Measurements from ENCODE around the gene TMEM134. TPM values are rescaled to one million over a fixed set of nuclear protein-coding genes. Genes with fewer than 3 reads are reported as not detected.
"Not testable (repeated sequence)": the region's sequence is repeated elsewhere in the genome, so short reads cannot be mapped to it uniquely, and the experiment has no call there.

TMEM134 gene
- total and polyA plus RNA-seq, 10 of the 15 experiments (the other 5 are each of a cell fraction or from before 2014, with no cell fraction given): 1.6 to 93.8 (median 27.8) TPM

DNA sequence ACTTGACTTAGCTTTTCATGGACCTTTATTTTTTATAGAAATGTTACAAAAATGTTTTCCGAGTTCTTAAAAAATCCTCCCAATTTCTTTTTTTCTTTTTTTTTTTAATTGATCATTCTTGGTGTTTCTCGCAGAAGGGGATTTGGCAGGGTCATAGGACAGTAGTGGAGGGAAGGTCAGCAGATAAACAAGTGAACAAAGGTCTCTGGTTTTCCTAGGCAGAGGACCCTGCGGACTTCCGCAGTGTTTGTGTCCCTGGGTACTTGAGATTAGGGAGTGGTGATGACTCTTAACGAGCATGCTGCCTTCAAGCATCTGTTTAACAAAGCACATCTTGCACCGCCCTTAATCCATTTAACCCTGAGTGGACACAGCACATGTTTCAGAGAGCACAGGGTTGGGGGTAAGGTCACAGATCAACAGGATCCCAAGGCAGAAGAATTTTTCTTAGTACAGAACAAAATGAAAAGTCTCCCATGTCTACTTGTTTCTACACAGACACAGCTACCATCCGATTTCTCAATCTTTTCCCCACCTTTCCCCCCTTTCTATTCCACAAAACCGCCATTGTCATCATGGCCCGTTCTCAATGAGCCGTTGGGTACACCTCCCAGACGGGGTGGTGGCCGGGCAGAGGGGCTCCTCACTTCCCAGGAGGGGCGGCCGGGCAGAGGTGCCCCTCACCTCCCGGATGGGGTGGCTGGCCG, 8.4 kb upstream of the TMEM134 start:
- BruUV-seq (replicated peaks); H3K4me2 ChIP-seq (ENCODE audit: control insufficient read depth, insufficient read depth); H3K9me3 ChIP-seq (replicated peaks; ENCODE audit: control insufficient read depth, insufficient read depth, low read length); in situ Hi-C loops (cut with MboI); DNase-seq (ENCODE audit: low read depth, low spot score); H3K9ac ChIP-seq (ENCODE audit: control insufficient read depth, insufficient read depth, low read length); H4K20me1 ChIP-seq (ENCODE audit: control insufficient read depth, insufficient read depth); H3K36me3 ChIP-seq (ENCODE audit: control insufficient read depth in 2 of 2, insufficient read depth in 2 of 2, low read length in 1 of 2); H3K4me1 ChIP-seq (ENCODE audit: control insufficient read depth, insufficient read depth, low read length); ATAC-seq; H3K27ac ChIP-seq (ENCODE audit: control insufficient read depth, insufficient read depth); H3K4me3 ChIP-seq; H3K79me2 ChIP-seq (ENCODE audit: control insufficient read depth, insufficient read depth, low read length); H3K27me3 ChIP-seq (replicated peaks in 1 of 2; ENCODE audit: control insufficient read depth in 2 of 2, insufficient read depth in 2 of 2, low read length in 1 of 2); H2AFZ ChIP-seq (ENCODE audit: control insufficient read depth, low read depth, low read length); intact Hi-C loops (cut with micrococcal nuclease; ENCODE audit: unreplicated experiment); FAIRE-seq: not testable (repeated sequence)
- ChIA-PET POLR2A (interaction anchor here (0.7 to 1.7 kb wide), 5 partner anchors 10 to 154 kb away, joined by 3 to 9 read pairs (median 4); no protein-coding TSS in a partner anchor), CTCF (interaction anchor here (0.6 kb wide), 1 partner anchor 94 kb away, joined by 3 read pairs; no protein-coding TSS in a partner anchor), SMC1A (ENCODE audit: uncharacterized antibody, unreplicated experiment) (interaction anchor here (0.6 kb wide), 1 partner anchor 111 kb away, joined by 3 read pairs; no protein-coding TSS in a partner anchor), RAD21 (ENCODE audit: unreplicated experiment) (interaction anchor here (1.4 kb wide), 1 partner anchor 8 kb away, joined by 3 read pairs; no protein-coding TSS in a partner anchor)
- WGBS (ENCODE audit: insufficient coverage, insufficient replicate concordance, low lambda C conversion rate, missing lambda C conversion rate): 68% methylated on average over 15 of the region's 16 CpGs

DNA sequence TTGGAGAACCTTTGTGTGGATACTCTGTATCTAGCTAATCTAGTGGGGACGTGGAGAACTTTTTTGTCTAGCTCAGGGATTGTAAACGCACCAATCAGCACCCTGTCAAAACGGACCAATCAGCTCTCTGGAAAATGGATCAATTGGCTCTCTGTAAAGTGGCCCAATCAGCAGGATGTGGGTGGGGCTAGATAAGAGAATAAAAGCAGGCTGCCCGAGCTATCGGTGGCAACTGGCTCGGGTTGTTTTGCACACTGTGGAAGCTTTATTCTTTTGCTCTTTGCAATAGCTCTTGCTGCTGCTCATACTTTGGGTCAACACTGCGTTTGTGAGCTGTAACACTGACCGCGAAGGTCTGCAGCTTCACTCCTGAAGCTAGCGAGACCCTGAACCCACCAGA, 7.6 kb upstream of the TMEM134 start:
- ATAC-seq; DNase-seq (ENCODE audit: low read depth, low spot score); H3K36me3 ChIP-seq (ENCODE audit: control insufficient read depth in 2 of 2, insufficient read depth in 2 of 2, low read length in 1 of 2); H3K27me3 ChIP-seq (replicated peaks in 1 of 2; ENCODE audit: control insufficient read depth in 2 of 2, insufficient read depth in 2 of 2, low read length in 1 of 2); H4K20me1 ChIP-seq (ENCODE audit: control insufficient read depth, insufficient read depth); H3K9ac ChIP-seq (ENCODE audit: control insufficient read depth, insufficient read depth, low read length); H3K79me2 ChIP-seq (ENCODE audit: control insufficient read depth, insufficient read depth, low read length); H3K4me3 ChIP-seq; H3K4me2 ChIP-seq (ENCODE audit: control insufficient read depth, insufficient read depth); FAIRE-seq; intact Hi-C loops (cut with micrococcal nuclease; ENCODE audit: unreplicated experiment); H3K4me1 ChIP-seq (ENCODE audit: control insufficient read depth, insufficient read depth, low read length); in situ Hi-C loops (cut with MboI); H3K9me3 ChIP-seq (replicated peaks; ENCODE audit: control insufficient read depth, insufficient read depth, low read length); BruUV-seq (replicated peaks); H2AFZ ChIP-seq (ENCODE audit: control insufficient read depth, low read depth, low read length); H3K27ac ChIP-seq (ENCODE audit: control insufficient read depth, insufficient read depth): not testable (repeated sequence)
- POLR2A ChIA-PET: interaction anchor here (0.7 to 1.7 kb wide), 2 partner anchors 11 to 71 kb away, joined by 4 read pairs; no protein-coding TSS in a partner anchor
- 79% methylated on average over 10 of the region's 10 CpGs for WGBS (ENCODE audit: insufficient coverage, insufficient replicate concordance, low lambda C conversion rate, missing lambda C conversion rate)
- CTCF ChIA-PET: interaction anchor here (0.6 to 2.0 kb wide), 2 partner anchors 75 to 93 kb away, joined by 3 to 7 read pairs; partner anchors contain the start of gene PPP1CA
- 0 out of 2 replicates have a peak, but pooled peaks have one; percentile 31 for TF ChIP-seq NFYB (IDR thresholded peaks at IDR 0.05; ENCODE audit: insufficient read depth, low read depth, low read length)
- SMC1A ChIA-PET (ENCODE audit: uncharacterized antibody, unreplicated experiment): interaction anchor here (0.6 kb wide), 1 partner anchor 111 kb away, joined by 3 read pairs; no protein-coding TSS in a partner anchor
- RAD21 ChIA-PET (ENCODE audit: unreplicated experiment): interaction anchor here (1.4 kb wide), 1 partner anchor 9 kb away, joined by 3 read pairs; no protein-coding TSS in a partner anchor

All from GM12878 (cell line).